Mucosa of stomach (tissue), 1 donor: ENCODE data around the gene YBEY.

Experiments used
- H3K27me3 ChIP-seq: one replicate; pipeline ENCODE4 v1.7.0; 2013; ENCODE audit warnings: mild to moderate bottlenecking, low read length; ENCODE audit not compliant: control insufficient read depth, insufficient read depth
- H3K36me3 ChIP-seq: one replicate; pipeline ENCODE4 v1.7.0; 2013; ENCODE audit warnings: low read length; ENCODE audit not compliant: control insufficient read depth, insufficient read depth
- H3K4me1 ChIP-seq: one replicate; pipeline ENCODE4 v1.7.0; 2013; ENCODE audit warnings: mild to moderate bottlenecking, low read length; ENCODE audit not compliant: control insufficient read depth, insufficient read depth
- H3K4me3 ChIP-seq: one replicate; pipeline ENCODE4 v1.7.0; 2013; ENCODE audit warnings: low read length
- H3K9ac ChIP-seq: one replicate; pipeline ENCODE4 v1.7.0; 2013; ENCODE audit warnings: mild to moderate bottlenecking, low read length, moderate library complexity
- H3K9me3 ChIP-seq: one replicate; pipeline ENCODE4 v1.7.0; 2013; ENCODE audit warnings: mild to moderate bottlenecking, low read length, moderate library complexity; ENCODE audit not compliant: control insufficient read depth
- donor health status: Pancreatic carcinoma.

The YBEY gene

DNA sequence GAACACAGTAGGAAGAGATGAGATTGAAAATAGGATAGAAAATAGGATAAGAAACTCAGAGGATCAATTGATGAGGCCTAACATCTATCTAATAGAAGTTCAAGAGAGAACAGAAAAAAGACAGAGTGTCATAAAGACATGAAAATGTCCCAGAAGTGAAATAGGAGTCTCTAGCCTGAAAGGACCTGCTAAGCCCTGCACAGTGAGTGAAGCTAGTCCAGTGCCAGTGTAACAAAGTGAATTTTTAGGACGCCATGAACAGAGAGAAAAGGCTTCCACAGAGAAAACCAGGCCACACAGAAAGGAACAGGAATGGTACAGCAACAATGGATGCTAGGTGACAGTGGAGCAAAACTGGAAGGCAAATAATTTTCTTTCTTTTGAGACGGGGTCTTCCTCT is 37.3 kb upstream of the YBEY start:
- Histone ChIP-seq H3K36me3 (peaks cover 35% of the 10 kb centered on the region), H3K9ac (no peak overlapping the region), H3K4me1 (peaks cover 17% of the 10 kb centered on the region), H3K4me3 (no peak overlapping the region), H3K9me3 (no peaks in the 10 kb centered on the region), H3K27me3 (no peaks in the 10 kb centered on the region)

DNA sequence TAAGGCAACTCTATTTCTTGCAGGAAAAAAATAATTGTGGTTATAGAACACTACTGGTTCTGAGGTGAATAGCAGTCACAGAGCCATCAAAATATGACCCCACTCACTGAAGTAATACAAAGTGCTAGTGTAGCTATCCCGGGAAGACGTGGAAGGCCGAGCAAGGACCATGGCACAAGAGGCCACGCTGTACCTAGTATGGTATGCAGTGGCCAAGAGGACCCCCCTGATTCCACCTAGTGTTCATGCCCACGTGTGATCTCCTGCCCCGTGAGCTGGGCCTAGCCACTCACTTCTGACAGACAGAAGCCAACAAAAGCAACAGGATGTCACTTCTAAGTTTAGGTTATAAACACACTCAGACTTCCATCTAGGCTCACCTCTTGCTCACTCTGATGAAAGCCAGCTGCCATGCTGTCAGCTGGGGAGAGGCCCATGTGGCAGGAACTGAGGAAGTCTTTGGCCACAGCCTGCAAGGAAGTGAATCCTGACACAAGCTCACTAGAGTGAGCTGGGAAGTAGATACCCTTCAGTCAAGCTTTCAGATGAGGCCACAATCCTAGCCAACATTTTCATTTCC is 35.9 kb upstream of the YBEY start:
- no peaks in the 10 kb centered on the region for H3K9me3 ChIP-seq
- peaks cover 35% of the 10 kb centered on the region for H3K36me3 ChIP-seq
- no peak overlapping the region for H3K9ac ChIP-seq
- H3K4me1 ChIP-seq, result peaks cover 17% of the 10 kb centered on the region
- H3K4me3 ChIP-seq, result no peak overlapping the region
- H3K27me3 ChIP-seq, result no peaks in the 10 kb centered on the region

DNA sequence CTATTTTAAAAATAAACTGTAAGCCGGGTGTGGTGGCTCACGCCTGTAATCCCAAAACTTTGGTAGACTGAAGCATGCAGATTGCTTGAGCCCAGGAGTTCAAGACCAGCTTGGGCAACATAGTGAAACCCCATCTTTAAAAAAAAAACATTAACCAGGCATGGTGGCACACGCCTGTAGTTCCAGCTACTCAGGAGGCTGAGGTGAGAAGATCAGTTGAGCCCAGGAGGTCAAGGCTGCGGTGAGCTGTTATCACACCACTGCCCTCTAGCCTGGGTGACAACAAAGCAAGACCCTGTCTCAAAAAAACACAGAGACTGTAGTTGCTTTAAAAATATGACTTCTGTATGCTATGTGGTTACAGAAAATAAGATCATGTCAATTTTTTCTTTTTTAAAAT is 33.3 kb upstream of the YBEY start:
- Histone ChIP-seq H3K4me1 (peaks cover 17% of the 10 kb centered on the region), H3K9ac (no peak overlapping the region), H3K36me3 (peaks cover 36% of the 10 kb centered on the region), H3K27me3 (no peaks in the 10 kb centered on the region), H3K9me3 (no peaks in the 10 kb centered on the region), H3K4me3 (no peak overlapping the region)

GRCh38 chr21:46253610-46254124 is 32.5 kb upstream of the YBEY start:
- no peak overlapping the region for H3K9ac ChIP-seq
- peaks cover 17% of the 10 kb centered on the region for H3K4me1 ChIP-seq
- peaks cover 36% of the 10 kb centered on the region for H3K36me3 ChIP-seq
- H3K9me3 ChIP-seq, result no peaks in the 10 kb centered on the region
- H3K4me3 ChIP-seq, result no peak overlapping the region
- H3K27me3 ChIP-seq, result no peaks in the 10 kb centered on the region

- peaks cover 36% of the 10 kb centered on the region for H3K36me3 ChIP-seq
- H3K9me3 ChIP-seq, result no peaks in the 10 kb centered on the region
- H3K4me1 ChIP-seq, result peaks cover 17% of the 10 kb centered on the region
- H3K4me3 ChIP-seq, result no peak overlapping the region
- H3K9ac ChIP-seq, result no peak overlapping the region
- no peaks in the 10 kb centered on the region for H3K27me3 ChIP-seq
These were observed 31.8 kb upstream of the YBEY start for GRCh38 chr21:46254208-46254975.

DNA sequence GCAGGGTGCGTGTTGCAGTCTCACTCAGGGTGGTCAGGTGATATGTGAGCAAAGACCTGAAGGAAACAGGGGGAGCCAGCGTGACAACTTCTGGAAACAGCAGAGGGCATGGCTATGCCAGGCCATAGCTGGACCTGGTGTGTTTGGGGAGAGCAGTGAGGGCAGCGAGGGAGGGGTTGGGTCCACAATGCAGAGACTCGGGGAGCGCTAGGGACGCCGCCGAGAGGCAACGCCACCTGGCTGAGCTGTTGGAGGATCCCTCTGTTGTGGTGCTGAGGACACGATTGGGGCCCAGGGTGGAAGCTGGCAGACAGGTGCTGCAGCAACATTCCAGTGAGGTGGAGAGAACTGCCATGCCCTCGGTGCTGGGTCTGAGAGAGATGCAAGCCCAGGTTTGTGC is 31.0 kb upstream of the YBEY start:
- Histone ChIP-seq H3K4me1 (peaks cover 17% of the 10 kb centered on the region), H3K9me3 (no peaks in the 10 kb centered on the region), H3K9ac (no peak overlapping the region), H3K27me3 (no peaks in the 10 kb centered on the region), H3K36me3 (peaks cover 29% of the 10 kb centered on the region), H3K4me3 (no peak overlapping the region)

GRCh38 chr21:46255758-46256337 is 30.3 kb upstream of the YBEY start:
- Histone ChIP-seq H3K9me3 (no peaks in the 10 kb centered on the region), H3K4me1 (peaks cover 12% of the 10 kb centered on the region), H3K9ac (no peak overlapping the region), H3K36me3 (peaks cover 28% of the 10 kb centered on the region), H3K4me3 (no peak overlapping the region), H3K27me3 (no peaks in the 10 kb centered on the region)

DNA sequence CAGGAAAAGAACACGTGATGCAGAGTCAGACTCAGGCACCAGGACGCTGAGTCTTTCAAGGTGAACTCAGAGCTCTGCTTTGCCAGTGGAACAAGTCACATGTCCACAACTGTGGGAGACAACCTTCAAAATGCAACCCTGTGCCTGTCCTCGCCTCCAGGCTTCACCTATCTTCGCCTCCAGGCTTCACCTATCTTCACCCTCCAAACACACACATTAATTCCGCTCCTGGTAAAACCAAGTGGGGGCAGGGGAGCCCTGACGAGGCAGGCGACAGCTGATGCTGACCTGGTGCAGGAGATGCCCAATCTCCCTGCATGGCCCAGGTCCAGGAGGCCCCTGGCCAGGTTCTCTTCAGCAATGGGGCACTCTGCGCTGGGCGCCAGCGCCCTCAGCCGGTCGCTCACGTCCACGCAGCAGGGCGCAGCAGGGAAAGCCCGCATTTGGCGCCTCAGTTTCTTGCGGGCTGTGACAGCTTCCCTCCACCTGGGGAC is 29.6 kb upstream of the YBEY start:
- no peaks in the 10 kb centered on the region for H3K27me3 ChIP-seq
- peaks cover 8% of the 10 kb centered on the region for H3K4me1 ChIP-seq
- H3K9ac ChIP-seq, result no peak overlapping the region
- no peak overlapping the region for H3K4me3 ChIP-seq
- H3K9me3 ChIP-seq, result no peaks in the 10 kb centered on the region
- peaks cover 34% of the 10 kb centered on the region for H3K36me3 ChIP-seq

GRCh38 chr21:46264046-46264689 is 22.0 kb upstream of the YBEY start:
- H3K9me3 ChIP-seq, result no peaks in the 10 kb centered on the region
- H3K9ac ChIP-seq, result no peak overlapping the region
- no peak overlapping the region for H3K4me3 ChIP-seq
- H3K36me3 ChIP-seq, result peaks cover 22% of the 10 kb centered on the region
- H3K27me3 ChIP-seq, result no peaks in the 10 kb centered on the region
- H3K4me1 ChIP-seq, result no peaks in the 10 kb centered on the region

- peaks cover 22% of the 10 kb centered on the region for H3K36me3 ChIP-seq
- H3K9me3 ChIP-seq, result no peaks in the 10 kb centered on the region
- H3K27me3 ChIP-seq, result no peaks in the 10 kb centered on the region
- no peak overlapping the region for H3K4me3 ChIP-seq
- no peak overlapping the region for H3K9ac ChIP-seq
- H3K4me1 ChIP-seq, result no peaks in the 10 kb centered on the region
These were observed 21.4 kb upstream of the YBEY start for GRCh38 chr21:46264690-46265144.

GRCh38 chr21:46265736-46266525 is 20.2 kb upstream of the YBEY start:
- Histone ChIP-seq H3K9me3 (no peaks in the 10 kb centered on the region), H3K36me3 (peaks cover 17% of the 10 kb centered on the region), H3K27me3 (no peaks in the 10 kb centered on the region), H3K4me3 (no peak overlapping the region), H3K9ac (no peak overlapping the region), H3K4me1 (no peaks in the 10 kb centered on the region)
